NB4 (cell line): ENCODE measurements around the gene RAI1.

Source experiments
- DNase-seq: peaks from one replicate; pipeline ENCODE4 v3.0.0; 2010; ENCODE audit warnings: low read depth
- H3K4me3 ChIP-seq: one replicate; pipeline ENCODE4 v1.5.1; 2011; ENCODE audit warnings: mild to moderate bottlenecking, low read depth, low read length, moderate library complexity
- MYC ChIP-seq: IDR thresholded peaks from 2 replicates; pipeline ENCODE4 v1.6.1; 2011; ENCODE audit warnings: low read depth, low read length
- POLR2A ChIP-seq: IDR thresholded peaks from 2 replicates; pipeline ENCODE4 v1.6.1; 2011; ENCODE audit warnings: mild to moderate bottlenecking; ENCODE audit not compliant: insufficient read length; ENCODE audit errors: extremely low read depth
- TF ChIP-seq, protein P1 (sequence below): IDR thresholded peaks from one replicate; pipeline ENCODE4 v1.5.1; 2012; ENCODE audit warnings: low read depth, low read length
- TF ChIP-seq, protein P2 (sequence below): IDR thresholded peaks from 2 replicates; pipeline ENCODE4 v1.6.1; 2011; ENCODE audit warnings: low read depth, low read length

Gene RAI1

GRCh38 chr17:17761894-17762743 is 80.9 kb downstream of the RAI1 start:
- DNase-seq: no peak
- no peak overlapping the region for H3K4me3 ChIP-seq
- TF ChIP-seq MYC (no peak), POLR2A (no peak)
- TF ChIP-seq, protein P1, sequence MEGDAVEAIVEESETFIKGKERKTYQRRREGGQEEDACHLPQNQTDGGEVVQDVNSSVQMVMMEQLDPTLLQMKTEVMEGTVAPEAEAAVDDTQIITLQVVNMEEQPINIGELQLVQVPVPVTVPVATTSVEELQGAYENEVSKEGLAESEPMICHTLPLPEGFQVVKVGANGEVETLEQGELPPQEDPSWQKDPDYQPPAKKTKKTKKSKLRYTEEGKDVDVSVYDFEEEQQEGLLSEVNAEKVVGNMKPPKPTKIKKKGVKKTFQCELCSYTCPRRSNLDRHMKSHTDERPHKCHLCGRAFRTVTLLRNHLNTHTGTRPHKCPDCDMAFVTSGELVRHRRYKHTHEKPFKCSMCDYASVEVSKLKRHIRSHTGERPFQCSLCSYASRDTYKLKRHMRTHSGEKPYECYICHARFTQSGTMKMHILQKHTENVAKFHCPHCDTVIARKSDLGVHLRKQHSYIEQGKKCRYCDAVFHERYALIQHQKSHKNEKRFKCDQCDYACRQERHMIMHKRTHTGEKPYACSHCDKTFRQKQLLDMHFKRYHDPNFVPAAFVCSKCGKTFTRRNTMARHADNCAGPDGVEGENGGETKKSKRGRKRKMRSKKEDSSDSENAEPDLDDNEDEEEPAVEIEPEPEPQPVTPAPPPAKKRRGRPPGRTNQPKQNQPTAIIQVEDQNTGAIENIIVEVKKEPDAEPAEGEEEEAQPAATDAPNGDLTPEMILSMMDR: no peak
- TF ChIP-seq, protein P2, sequence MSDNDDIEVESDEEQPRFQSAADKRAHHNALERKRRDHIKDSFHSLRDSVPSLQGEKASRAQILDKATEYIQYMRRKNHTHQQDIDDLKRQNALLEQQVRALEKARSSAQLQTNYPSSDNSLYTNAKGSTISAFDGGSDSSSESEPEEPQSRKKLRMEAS: no peak

- DNase-seq: no peak
- TF ChIP-seq POLR2A (no peak), MYC (no peak)
- TF ChIP-seq, protein P1: no peak
- TF ChIP-seq, protein P2: no peak
- no peak overlapping the region for H3K4me3 ChIP-seq
These were observed 81.5 kb downstream of the RAI1 start for GRCh38 chr17:17762744-17763105.

DNA sequence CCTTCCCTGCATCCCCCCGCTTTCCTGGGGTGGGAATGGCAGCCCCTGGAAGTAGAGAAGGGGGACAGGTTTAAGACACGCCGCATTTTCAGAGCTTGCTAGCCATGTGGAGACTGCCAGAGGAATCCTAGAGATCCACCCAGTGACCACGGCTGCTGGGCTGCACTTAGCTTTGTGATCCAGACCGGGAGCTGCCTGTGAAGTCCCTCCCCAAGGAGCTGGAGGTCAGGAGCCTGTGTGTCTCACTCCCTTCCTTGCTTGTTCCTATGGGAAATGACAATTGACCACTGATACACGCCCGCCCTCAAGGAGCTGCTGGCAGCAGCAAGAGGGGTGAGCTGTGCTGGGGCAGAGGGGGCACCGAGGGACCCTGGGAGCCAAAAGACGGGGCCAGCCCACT is 81.9 kb downstream of the RAI1 start:
- TF ChIP-seq POLR2A: no peak
- TF ChIP-seq, protein P1: no peak
- TF ChIP-seq, protein P2: no peak
- no peak for TF ChIP-seq MYC
- H3K4me3 ChIP-seq: no peak overlapping the region
- no peak for DNase-seq

GRCh38 chr17:17763734-17764133 is 82.5 kb downstream of the RAI1 start:
- no peak overlapping the region for H3K4me3 ChIP-seq
- DNase-seq: no peak
- TF ChIP-seq, protein P2: no peak
- TF ChIP-seq, protein P1: no peak
- no peak for TF ChIP-seq POLR2A
- no peak for TF ChIP-seq MYC

DNA sequence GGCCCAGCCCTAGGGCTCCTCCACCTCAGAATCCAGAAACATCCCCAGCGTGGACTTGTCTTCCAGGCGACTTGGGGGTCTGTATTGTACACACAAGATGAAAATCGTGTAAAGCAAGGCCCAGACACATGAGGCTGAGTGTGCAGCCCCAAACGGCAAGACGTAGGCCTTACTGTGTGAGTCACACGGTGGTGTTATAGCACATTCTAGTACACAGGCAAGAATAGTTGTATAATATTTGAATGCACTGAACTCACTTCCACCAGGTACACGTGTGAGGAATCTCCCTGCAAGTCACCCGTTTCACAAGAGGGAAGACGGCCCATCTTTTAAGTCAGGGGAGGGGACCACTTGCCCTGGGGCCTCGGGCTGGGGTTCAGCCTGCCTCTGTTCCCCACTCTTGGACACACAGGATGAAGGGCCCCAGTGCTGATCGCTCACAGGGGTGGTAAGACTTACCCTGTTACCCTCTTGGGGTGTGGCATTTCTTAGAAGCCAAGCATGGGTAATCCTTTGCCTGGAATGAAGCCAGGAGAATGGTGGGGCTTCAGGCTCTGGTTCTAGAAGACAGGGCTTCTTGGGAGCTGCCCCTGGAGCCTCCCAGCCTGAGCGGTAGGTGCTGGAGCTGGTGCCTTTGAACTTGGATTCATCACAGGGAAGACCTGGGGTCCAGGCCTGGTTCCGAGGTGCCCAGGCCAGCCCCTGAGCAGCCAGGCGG is 84.3 kb downstream of the RAI1 start:
- H3K4me3 ChIP-seq: no peak overlapping the region
- TF ChIP-seq, protein P2: no peak
- TF ChIP-seq MYC: no peak
- DNase-seq: no peak

GRCh38 chr17:17766077-17766743 is 85.0 kb downstream of the RAI1 start:
- TF ChIP-seq MYC (no peak), POLR2A (no peak)
- TF ChIP-seq, protein P1: no peak
- TF ChIP-seq, protein P2: no peak

More at GRCh38 chr17:17766077-17766743, 85.0 kb downstream of the RAI1 start:
- no peak overlapping the region for H3K4me3 ChIP-seq
- DNase-seq: no peak
